ENCODE results near the gene ADD2.
A peak's percentile ranks its signal among the peaks of the same experiment; 100 is the strongest.
"Not testable (repeated sequence)": the region's sequence is repeated elsewhere in the genome, so short reads cannot be mapped to it uniquely, and the experiment has no call there.

The ADD2 gene

GRCh38 chr2:70639841-70640436 lies 128.1 kb downstream of the ADD2 start:
- DNase-seq (ENCODE audit: low spot score): no peak

DNA sequence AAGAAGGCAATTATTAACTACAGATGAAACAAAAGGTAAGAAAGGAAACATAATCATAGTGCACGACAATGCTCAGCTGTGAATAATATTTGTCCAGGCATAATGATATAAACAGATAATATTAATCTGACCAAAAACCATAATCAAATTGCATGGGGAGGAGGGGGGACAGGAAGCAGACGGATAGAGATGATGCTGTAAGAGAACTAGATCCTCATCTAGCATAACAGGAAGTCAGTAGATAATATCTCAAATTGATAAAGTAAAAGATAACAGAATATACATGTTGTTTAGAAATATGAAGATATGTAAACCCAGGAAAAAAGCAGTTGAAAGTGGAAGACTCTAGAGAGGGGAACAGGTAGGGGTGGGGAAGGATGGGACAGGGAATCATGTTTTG lies 129.4 kb downstream of the ADD2 start:
- DNase-seq (ENCODE audit: low spot score): no peak

DNA sequence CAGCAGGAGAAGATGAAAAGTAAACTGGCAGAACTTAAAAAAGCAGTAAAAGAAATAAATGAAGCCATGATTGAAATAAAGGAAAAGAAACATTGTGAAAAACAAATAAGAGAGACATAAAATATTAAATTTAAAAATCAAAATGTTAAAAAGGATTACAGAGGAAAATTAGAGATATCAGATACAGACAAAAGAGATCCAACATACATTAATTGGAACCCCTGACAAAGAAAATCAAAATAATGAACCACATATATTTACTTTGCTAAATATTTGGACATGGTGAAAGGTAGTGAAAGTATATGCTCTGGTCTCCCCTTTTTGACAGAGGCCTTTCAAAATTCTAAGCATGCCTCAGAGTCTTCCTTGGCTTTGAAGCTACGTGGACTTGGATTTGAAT lies 134.5 kb downstream of the ADD2 start:
- no peak for DNase-seq (ENCODE audit: low spot score)

DNA sequence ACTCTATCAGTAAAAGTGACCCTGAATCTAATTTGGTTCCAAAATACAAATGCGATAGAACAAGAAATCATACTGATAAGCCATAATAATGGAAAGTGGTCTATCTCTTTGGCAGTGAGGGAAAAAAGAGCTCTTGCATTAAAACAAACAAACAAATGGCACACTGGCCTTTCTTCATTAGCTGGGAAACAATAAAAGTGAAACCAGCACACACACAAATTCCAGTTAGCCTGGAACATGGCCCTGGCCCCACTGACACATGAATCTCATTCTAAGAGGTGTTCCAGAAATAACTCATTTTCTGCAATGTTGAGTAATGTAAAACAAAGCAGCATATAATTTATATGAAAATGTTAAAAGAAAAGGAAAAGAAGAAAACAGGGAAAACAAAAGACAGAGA lies 135.0 kb downstream of the ADD2 start:
- no peak for DNase-seq (ENCODE audit: low spot score)

DNA sequence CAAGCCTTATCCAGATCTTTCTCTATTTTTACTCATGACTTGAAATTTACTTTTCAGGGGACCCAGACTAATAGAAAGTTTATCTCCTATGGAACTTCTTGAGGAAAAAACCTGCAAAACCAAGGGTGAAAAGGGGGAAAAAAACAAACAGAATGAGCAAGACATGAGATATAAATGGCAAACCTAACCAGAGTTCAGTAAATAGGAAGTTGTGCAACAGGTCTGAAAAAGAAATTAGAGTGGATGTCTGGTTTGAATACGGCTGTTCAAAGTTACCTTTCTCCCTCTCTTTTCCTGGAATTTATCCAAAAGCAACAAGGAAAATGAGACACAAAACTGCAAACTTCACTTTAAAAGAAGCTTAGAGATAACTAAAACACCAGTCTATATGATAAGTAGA lies 135.6 kb downstream of the ADD2 start:
- no peak for DNase-seq (ENCODE audit: low spot score)

DNA sequence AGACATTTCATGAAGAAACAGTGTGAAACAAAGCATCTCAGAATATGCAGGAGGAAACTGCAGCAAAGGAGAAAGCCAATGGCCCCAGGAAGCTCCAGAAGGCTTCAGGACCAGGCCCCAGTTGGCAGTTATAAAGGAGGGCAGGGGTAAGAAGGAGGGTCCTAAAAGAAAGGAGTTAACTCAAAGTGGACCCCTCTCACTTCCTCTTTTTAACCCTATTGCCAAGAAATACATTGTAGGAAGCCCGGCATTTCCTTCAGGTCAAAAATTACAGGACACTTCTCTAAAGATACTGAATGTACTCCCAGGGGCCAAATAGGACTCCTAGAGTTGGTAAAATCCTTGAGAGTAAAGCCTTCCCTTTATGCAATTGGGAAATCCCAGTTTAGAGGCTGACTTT lies 137.2 kb downstream of the ADD2 start:
- no peak for DNase-seq (ENCODE audit: low spot score)

GRCh38 chr2:70627211-70627898 lies 140.6 kb downstream of the ADD2 start:
- peak; percentile 77 for DNase-seq (ENCODE audit: low spot score)

- no peak for DNase-seq (ENCODE audit: low spot score)
Observed at GRCh38 chr2:70626254-70626990, 141.6 kb downstream of the ADD2 start.

GRCh38 chr2:70621536-70621935 lies 146.5 kb downstream of the ADD2 start:
- DNase-seq (ENCODE audit: low spot score): not testable (repeated sequence)

GRCh38 chr2:70620020-70620419 lies 148.0 kb downstream of the ADD2 start:
- no peak for DNase-seq (ENCODE audit: low spot score)

- DNase-seq (ENCODE audit: low spot score): no peak
Observed at GRCh38 chr2:70619167-70619566, 148.8 kb downstream of the ADD2 start.

GRCh38 chr2:70616168-70616694 lies 151.8 kb downstream of the ADD2 start:
- no peak for DNase-seq (ENCODE audit: low spot score)

GRCh38 chr2:70615222-70615621 lies 152.8 kb downstream of the ADD2 start:
- DNase-seq (ENCODE audit: low spot score): no peak

DNA sequence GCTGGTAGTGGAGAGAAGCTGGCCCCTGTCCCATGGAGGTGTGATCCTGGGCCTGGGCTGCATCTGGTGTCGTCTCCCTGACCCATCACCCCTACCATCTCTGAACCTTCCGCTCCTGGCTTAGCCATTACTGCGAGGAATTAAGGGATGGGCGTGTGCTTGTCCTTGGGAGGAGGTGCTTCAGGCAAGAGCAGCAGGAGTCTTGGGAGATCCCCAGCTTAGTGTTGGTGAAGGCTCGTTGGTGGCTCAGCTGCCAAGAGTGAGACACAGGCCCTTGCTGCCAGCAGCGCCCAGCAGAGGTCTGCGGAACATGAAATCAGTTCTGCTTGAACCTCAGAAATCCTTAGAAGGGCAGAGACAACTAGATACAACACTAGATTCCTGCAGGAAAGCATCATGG lies 154.5 kb downstream of the ADD2 start:
- no peak for DNase-seq (ENCODE audit: low spot score)

DNA sequence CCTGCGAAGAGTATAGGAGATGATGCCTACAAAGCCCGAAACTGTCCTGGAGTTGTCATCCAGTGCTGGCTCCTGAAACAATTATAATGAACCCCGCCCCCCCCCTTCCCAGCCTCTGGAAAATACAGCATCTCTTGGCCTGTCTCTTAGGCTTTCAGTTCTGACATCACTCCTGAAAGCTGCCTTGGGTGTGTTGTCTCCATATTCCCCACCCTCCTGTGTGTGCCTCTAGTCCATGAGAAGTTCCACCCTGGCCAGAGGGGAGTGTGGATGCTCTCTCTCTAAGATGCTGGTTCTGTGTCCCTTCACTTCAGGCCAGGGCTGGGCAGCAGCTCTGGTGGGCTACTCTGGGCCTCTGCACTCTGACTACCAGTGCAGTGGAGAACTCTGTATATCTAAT lies 155.4 kb downstream of the ADD2 start:
- DNase-seq (ENCODE audit: low spot score): no peak

GRCh38 chr2:70608373-70608772 lies 159.6 kb downstream of the ADD2 start:
- peak; percentile 45 for DNase-seq (ENCODE audit: low spot score)

GRCh38 chr2:70607121-70607561 lies 160.9 kb downstream of the ADD2 start:
- DNase-seq (ENCODE audit: low spot score): no peak

Data from LoVo (cell line).